Measurements from ENCODE around the gene SPOCK1. TPM values are rescaled to one million over a fixed set of nuclear protein-coding genes. Genes with fewer than 3 reads are reported as not detected.

SPOCK1 gene
- total RNA-seq, 1 experiment from 2014 or later: 9.8 TPM

DNA sequence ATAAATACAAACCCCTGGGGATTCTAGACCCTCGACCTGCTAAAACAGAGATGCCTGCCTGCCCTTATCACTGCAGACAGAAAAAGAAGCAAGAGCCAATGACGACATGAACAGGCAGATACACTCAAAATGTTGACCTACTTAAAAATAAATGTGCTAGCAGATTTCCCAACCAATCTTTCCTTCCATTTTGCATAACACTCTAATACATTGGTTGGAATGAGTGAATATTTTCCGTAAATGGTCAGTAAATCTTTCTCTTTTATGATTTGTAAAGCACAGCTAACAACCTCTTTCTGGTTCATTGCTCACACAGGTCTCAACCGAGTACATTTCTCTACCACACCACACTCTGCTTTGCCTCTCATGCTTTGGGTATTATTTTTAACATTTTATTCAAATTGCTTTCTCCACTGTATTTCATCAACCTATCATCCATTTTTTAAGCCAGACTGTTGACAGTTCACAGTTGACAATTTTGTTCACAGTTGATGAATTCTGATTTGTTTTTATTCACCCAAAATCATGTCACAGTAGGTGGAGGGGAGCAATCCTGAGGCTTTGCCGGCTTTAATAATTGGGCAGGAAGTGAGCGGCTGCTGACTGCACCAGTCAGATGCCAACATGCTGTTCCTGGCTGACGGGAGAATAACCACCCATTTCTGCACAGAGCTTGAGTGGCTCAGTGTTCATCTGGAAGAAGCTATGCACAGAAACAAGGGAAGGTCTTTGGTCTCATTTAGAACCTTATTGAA, 426.6 kb downstream of the SPOCK1 start:
- Histone ChIP-seq H3K36me3 (ENCODE audit: low read depth, low read length) (no peaks in the 10 kb centered on the region), H3K9ac (ENCODE audit: low read length) (no peak overlapping the region), H3K4me1 (ENCODE audit: insufficient read depth, low read length) (peaks cover 23% of the 10 kb centered on the region), H3K79me2 (ENCODE audit: low read length) (no peaks in the 10 kb centered on the region), H3K27ac (ENCODE audit: low read length) (peak overlapping the region; percentile 20; the same call in 1 of the 2 replicates), H3K4me2 (ENCODE audit: low read length) (no peak overlapping the region), H3K4me3 (ENCODE audit: low read length) (no peak overlapping the region), H3K27me3 (ENCODE audit: low read length) (no peaks in the 10 kb centered on the region), H4K20me1 (ENCODE audit: low read length) (no peaks in the 10 kb centered on the region), H3K9me2 (replicated peaks; ENCODE audit: low read length) (no peaks in the 10 kb centered on the region), H3F3A (ENCODE audit: low read length, unreplicated experiment) (no peaks in the 10 kb centered on the region), H3K9me3 (ENCODE audit: low read length) (no peaks in the 10 kb centered on the region), H2AFZ (ENCODE audit: low read length) (no peak overlapping the region)
- no peak for TF ChIP-seq EZH2phosphoT487 (IDR thresholded peaks at IDR 0.05; ENCODE audit: borderline replicate concordance, low read length)
- TF ChIP-seq, protein P1, sequence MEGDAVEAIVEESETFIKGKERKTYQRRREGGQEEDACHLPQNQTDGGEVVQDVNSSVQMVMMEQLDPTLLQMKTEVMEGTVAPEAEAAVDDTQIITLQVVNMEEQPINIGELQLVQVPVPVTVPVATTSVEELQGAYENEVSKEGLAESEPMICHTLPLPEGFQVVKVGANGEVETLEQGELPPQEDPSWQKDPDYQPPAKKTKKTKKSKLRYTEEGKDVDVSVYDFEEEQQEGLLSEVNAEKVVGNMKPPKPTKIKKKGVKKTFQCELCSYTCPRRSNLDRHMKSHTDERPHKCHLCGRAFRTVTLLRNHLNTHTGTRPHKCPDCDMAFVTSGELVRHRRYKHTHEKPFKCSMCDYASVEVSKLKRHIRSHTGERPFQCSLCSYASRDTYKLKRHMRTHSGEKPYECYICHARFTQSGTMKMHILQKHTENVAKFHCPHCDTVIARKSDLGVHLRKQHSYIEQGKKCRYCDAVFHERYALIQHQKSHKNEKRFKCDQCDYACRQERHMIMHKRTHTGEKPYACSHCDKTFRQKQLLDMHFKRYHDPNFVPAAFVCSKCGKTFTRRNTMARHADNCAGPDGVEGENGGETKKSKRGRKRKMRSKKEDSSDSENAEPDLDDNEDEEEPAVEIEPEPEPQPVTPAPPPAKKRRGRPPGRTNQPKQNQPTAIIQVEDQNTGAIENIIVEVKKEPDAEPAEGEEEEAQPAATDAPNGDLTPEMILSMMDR (conservative IDR thresholded peaks at IDR 0.05; ENCODE audit: low read depth, low read length): no peak
- no peak for TF ChIP-seq EZH2 (IDR thresholded peaks at IDR 0.05; ENCODE audit: low read length, unreplicated experiment)
- ATAC-seq (peak; percentile 31; the same call in 1 of the 2 replicates), DNase-seq (no peak)
- BruUV-seq (replicated peaks): no TSS peak
- intact Hi-C loops (cut with micrococcal nuclease): loop anchor here (10.0 kb wide), 1 partner anchor 422 kb away; the partner anchor contains the start of gene SPOCK1
- POLR2A ChIA-PET (ENCODE audit: unreplicated experiment): interaction anchor here (0.6 kb wide), 1 partner anchor 220 kb away, joined by 3 read pairs; no protein-coding TSS in a partner anchor
- CTCF ChIA-PET: no interaction called here

- no peak overlapping the region for H2AFZ ChIP-seq (ENCODE audit: low read length)
- no peak overlapping the region for H3K4me2 ChIP-seq (ENCODE audit: low read length)
- no peaks in the 10 kb centered on the region for H3K79me2 ChIP-seq (ENCODE audit: low read length)
- POLR2A ChIA-PET (ENCODE audit: unreplicated experiment): no interaction called here
- no peaks in the 10 kb centered on the region for H3K9me2 ChIP-seq (replicated peaks; ENCODE audit: low read length)
- peaks cover 18% of the 10 kb centered on the region for H3K4me1 ChIP-seq (ENCODE audit: insufficient read depth, low read length)
- H4K20me1 ChIP-seq (ENCODE audit: low read length): no peaks in the 10 kb centered on the region
- DNase-seq (peak; percentile 14), ATAC-seq (peak; percentile 28)
- no peak overlapping the region for H3K27ac ChIP-seq (ENCODE audit: low read length)
- intact Hi-C loops (cut with micrococcal nuclease): loop anchor here (10.0 kb wide), 1 partner anchor 423 kb away; the partner anchor contains the start of gene SPOCK1
- no peaks in the 10 kb centered on the region for H3F3A ChIP-seq (ENCODE audit: low read length, unreplicated experiment)
- no peaks in the 10 kb centered on the region for H3K9me3 ChIP-seq (ENCODE audit: low read length)
- CTCF ChIA-PET: no interaction called here
- H3K36me3 ChIP-seq (ENCODE audit: low read depth, low read length): no peaks in the 10 kb centered on the region
- no peaks in the 10 kb centered on the region for H3K27me3 ChIP-seq (ENCODE audit: low read length)
- no TSS peak for BruUV-seq (replicated peaks)
- no peak overlapping the region for H3K4me3 ChIP-seq (ENCODE audit: low read length)
- no peak overlapping the region for H3K9ac ChIP-seq (ENCODE audit: low read length)
- no peak for TF ChIP-seq EZH2 (IDR thresholded peaks at IDR 0.05; ENCODE audit: low read length, unreplicated experiment)
- TF ChIP-seq, protein P1 (conservative IDR thresholded peaks at IDR 0.05; ENCODE audit: low read depth, low read length): no peak
- no peak for TF ChIP-seq EZH2phosphoT487 (IDR thresholded peaks at IDR 0.05; ENCODE audit: borderline replicate concordance, low read length)
These were observed 427.2 kb downstream of the SPOCK1 start for GRCh38 chr5:137071931-137072330.

- POLR2A ChIA-PET (ENCODE audit: unreplicated experiment): no interaction called here
These were observed 427.6 kb downstream of the SPOCK1 start for GRCh38 chr5:137071526-137071925.

More at GRCh38 chr5:137071526-137071925, 427.6 kb downstream of the SPOCK1 start:
- no peak overlapping the region for H2AFZ ChIP-seq (ENCODE audit: low read length)
- no peaks in the 10 kb centered on the region for H3K79me2 ChIP-seq (ENCODE audit: low read length)
- no peaks in the 10 kb centered on the region for H3F3A ChIP-seq (ENCODE audit: low read length, unreplicated experiment)
- ATAC-seq (no peak), DNase-seq (no peak)
- no peak overlapping the region for H3K4me3 ChIP-seq (ENCODE audit: low read length)
- CTCF ChIA-PET: no interaction called here
- H3K9ac ChIP-seq (ENCODE audit: low read length): no peak overlapping the region
- H3K36me3 ChIP-seq (ENCODE audit: low read depth, low read length): no peaks in the 10 kb centered on the region
- intact Hi-C loops (cut with micrococcal nuclease): loop anchor here (10.0 kb wide), 1 partner anchor 423 kb away; the partner anchor contains the start of gene SPOCK1
- peaks cover 18% of the 10 kb centered on the region for H3K4me1 ChIP-seq (ENCODE audit: insufficient read depth, low read length)
- H3K4me2 ChIP-seq (ENCODE audit: low read length): no peak overlapping the region
- no peak overlapping the region for H3K27ac ChIP-seq (ENCODE audit: low read length)
- no peaks in the 10 kb centered on the region for H3K9me3 ChIP-seq (ENCODE audit: low read length)
- no peaks in the 10 kb centered on the region for H4K20me1 ChIP-seq (ENCODE audit: low read length)
- BruUV-seq (replicated peaks): no TSS peak
- no peaks in the 10 kb centered on the region for H3K27me3 ChIP-seq (ENCODE audit: low read length)
- H3K9me2 ChIP-seq (replicated peaks; ENCODE audit: low read length): no peaks in the 10 kb centered on the region
- TF ChIP-seq, protein P1 (conservative IDR thresholded peaks at IDR 0.05; ENCODE audit: low read depth, low read length): no peak
- TF ChIP-seq EZH2phosphoT487 (IDR thresholded peaks at IDR 0.05; ENCODE audit: borderline replicate concordance, low read length) (no peak), EZH2 (IDR thresholded peaks at IDR 0.05; ENCODE audit: low read length, unreplicated experiment) (no peak)
